OCI-LY1 (cell line): ENCODE data around the gene MBD5.

Source experiments
- H2AFZ ChIP-seq: fragments of 200-600 bp; sonication (generic), shearing (Covaris generic); 2 replicates; pipeline ENCODE4 v1.6.0; 2014; ENCODE audit warnings: antibody characterized with exemption, mild to moderate bottlenecking, low read length
- H3F3A ChIP-seq: fragments of 200-600 bp; sonication (generic), shearing (Covaris generic); 2 replicates; pipeline ENCODE4 v1.6.0; 2014; ENCODE audit warnings: mild to moderate bottlenecking, antibody characterized with exemption, low read length, moderate library complexity; ENCODE audit not compliant: insufficient read depth
- H3K27ac ChIP-seq: fragments of 200-600 bp; sonication (generic); 2 replicates; pipeline ENCODE4 v1.5.1; 2014; ENCODE audit warnings: low read length, mixed run types, mild to moderate bottlenecking, low read depth; ENCODE audit not compliant: poor library complexity, severe bottlenecking
- H3K27me3 ChIP-seq: fragments of 200-600 bp; sonication (generic); 2 replicates; pipeline ENCODE4 v1.6.0; 2014; ENCODE audit warnings: antibody characterized with exemption, mild to moderate bottlenecking, low read length, moderate library complexity; ENCODE audit not compliant: insufficient read depth
- H3K36me3 ChIP-seq: fragments of 200-600 bp; sonication (generic); 2 replicates; pipeline ENCODE4 v1.6.1; 2014; ENCODE audit warnings: mild to moderate bottlenecking, antibody characterized with exemption, low read length, moderate library complexity, mixed read lengths; ENCODE audit not compliant: insufficient read depth
- H3K4me1 ChIP-seq: fragments of 200-600 bp; sonication (generic); 2 replicates; pipeline ENCODE4 v1.5.1; 2014; ENCODE audit warnings: mild to moderate bottlenecking, low read length, moderate library complexity; ENCODE audit not compliant: insufficient read depth, severe bottlenecking
- H3K4me2 ChIP-seq: fragments of 200-600 bp; sonication (generic), shearing (Covaris generic); 2 replicates; pipeline ENCODE4 v1.6.1; 2014; ENCODE audit warnings: low read length
- H3K4me3 ChIP-seq: fragments of 200-600 bp; sonication (generic); 2 replicates; pipeline ENCODE4 v1.5.1; 2014; ENCODE audit warnings: low read length, low read depth, mild to moderate bottlenecking, mixed read lengths; ENCODE audit not compliant: poor library complexity, severe bottlenecking
- H3K79me2 ChIP-seq: fragments of 200-600 bp; shearing (Covaris generic); 2 replicates; pipeline ENCODE4 v1.6.1; 2016; ENCODE audit warnings: mixed run types, low read length, mixed read lengths; ENCODE audit not compliant: insufficient read depth
- H3K9ac ChIP-seq: fragments of 200-600 bp; sonication (generic), shearing (Covaris generic); 2 replicates; pipeline ENCODE4 v1.6.1; 2014; ENCODE audit warnings: mild to moderate bottlenecking, low read length, mixed read lengths
- H3K9me2 ChIP-seq: fragments of 200-600 bp; sonication (generic), shearing (Covaris generic); 2 replicates; pipeline ENCODE4 v1.6.1; 2014; ENCODE audit warnings: low read depth, mild to moderate bottlenecking, low read length, mixed read lengths
- H3K9me3 ChIP-seq: fragments of 200-600 bp; shearing (Covaris generic); 2 replicates; pipeline ENCODE4 v1.6.1; 2014; ENCODE audit warnings: low read length, mixed read lengths
- H4K20me1 ChIP-seq: fragments of 200-600 bp; sonication (generic), shearing (Covaris generic); 2 replicates; pipeline ENCODE4 v1.6.0; 2016; ENCODE audit warnings: mild to moderate bottlenecking, low read length; ENCODE audit not compliant: insufficient read depth
- EZH2 ChIP-seq: fragments of 200-600 bp; sonication (generic), shearing (Covaris generic); IDR thresholded peaks from 2 replicates; pipeline ENCODE4 v1.8.0; 2017; ENCODE audit warnings: borderline replicate concordance, mixed run types, mild to moderate bottlenecking, antibody characterized with exemption, low read length, moderate library complexity, mixed read lengths
- TF ChIP-seq, protein P1 (sequence below): fragments of 200-600 bp; sonication (generic), shearing (Covaris generic); IDR thresholded peaks from 2 replicates; pipeline ENCODE4 v1.5.1; 2017; ENCODE audit warnings: mild to moderate bottlenecking, antibody characterized with exemption, low read length, moderate library complexity, mixed read lengths

Gene MBD5

DNA sequence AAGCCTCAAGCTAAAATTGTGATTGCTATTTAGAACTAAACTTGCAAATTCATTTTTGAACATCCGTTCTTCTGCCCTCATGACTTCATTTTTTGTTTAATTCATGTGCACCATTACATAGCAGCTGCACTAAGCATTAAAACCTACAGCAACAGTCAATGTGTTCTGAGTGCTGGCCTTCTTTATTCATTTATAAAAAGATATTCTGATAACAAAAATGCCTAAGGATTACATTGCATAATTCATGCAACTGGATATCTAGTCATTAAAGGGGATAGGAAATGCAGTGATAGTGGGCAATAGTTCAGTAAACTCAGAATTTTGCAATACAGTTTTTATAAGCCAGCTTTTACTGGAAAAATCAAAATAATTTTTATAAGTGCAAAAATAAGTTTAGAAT, 329.3 kb downstream of the MBD5 start:
- Histone ChIP-seq H3K9me2 (no peaks in the 10 kb centered on the region), H3F3A (no peaks in the 10 kb centered on the region), H3K4me3 (no peak overlapping the region), H3K79me2 (no peaks in the 10 kb centered on the region), H3K27ac (no peak overlapping the region), H3K27me3 (no peaks in the 10 kb centered on the region), H3K4me1 (no peaks in the 10 kb centered on the region), H3K4me2 (no peak overlapping the region), H3K36me3 (no peaks in the 10 kb centered on the region), H4K20me1 (no peaks in the 10 kb centered on the region), H2AFZ (no peak overlapping the region), H3K9ac (no peak overlapping the region), H3K9me3 (no peaks in the 10 kb centered on the region)
- no peak for TF ChIP-seq EZH2
- TF ChIP-seq, protein P1, sequence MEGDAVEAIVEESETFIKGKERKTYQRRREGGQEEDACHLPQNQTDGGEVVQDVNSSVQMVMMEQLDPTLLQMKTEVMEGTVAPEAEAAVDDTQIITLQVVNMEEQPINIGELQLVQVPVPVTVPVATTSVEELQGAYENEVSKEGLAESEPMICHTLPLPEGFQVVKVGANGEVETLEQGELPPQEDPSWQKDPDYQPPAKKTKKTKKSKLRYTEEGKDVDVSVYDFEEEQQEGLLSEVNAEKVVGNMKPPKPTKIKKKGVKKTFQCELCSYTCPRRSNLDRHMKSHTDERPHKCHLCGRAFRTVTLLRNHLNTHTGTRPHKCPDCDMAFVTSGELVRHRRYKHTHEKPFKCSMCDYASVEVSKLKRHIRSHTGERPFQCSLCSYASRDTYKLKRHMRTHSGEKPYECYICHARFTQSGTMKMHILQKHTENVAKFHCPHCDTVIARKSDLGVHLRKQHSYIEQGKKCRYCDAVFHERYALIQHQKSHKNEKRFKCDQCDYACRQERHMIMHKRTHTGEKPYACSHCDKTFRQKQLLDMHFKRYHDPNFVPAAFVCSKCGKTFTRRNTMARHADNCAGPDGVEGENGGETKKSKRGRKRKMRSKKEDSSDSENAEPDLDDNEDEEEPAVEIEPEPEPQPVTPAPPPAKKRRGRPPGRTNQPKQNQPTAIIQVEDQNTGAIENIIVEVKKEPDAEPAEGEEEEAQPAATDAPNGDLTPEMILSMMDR, result no peak

DNA sequence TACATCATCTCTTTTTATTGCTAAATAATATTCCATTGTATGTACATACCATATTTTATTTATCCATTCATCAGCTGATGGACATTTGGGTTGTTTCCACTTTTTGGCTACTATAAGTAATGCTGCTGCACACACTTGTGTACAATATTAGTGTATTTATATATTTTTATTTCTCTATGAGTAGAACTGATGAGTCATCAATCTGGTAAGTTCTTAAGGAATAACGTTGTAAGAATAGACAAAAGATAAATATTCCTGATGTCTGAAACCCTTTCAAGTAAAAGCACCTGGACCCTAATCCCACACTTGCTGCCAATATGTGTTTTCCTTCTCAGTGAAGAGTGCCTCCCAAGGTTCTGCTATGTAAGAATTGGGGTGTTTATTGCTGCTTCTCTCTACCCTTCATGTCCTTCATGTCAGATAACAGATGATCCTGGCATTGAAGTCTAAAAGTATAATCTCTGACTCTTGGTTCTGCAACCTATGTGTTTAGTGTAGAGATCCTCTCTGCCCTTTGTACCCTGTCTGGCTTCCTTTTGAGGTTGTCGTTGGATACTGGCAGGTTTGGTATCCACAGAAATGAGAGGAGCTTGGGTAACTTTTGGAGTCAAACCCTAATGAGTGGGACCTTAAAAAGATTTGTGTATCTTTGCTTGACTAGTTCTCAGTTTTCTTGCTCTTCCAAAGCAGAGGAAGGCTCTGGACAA, 330.7 kb downstream of the MBD5 start:
- Histone ChIP-seq H3K36me3 (no peaks in the 10 kb centered on the region), H2AFZ (no peak overlapping the region), H3F3A (no peaks in the 10 kb centered on the region), H3K9me2 (no peaks in the 10 kb centered on the region), H3K4me1 (no peaks in the 10 kb centered on the region), H4K20me1 (no peaks in the 10 kb centered on the region), H3K4me2 (no peak overlapping the region), H3K9me3 (no peaks in the 10 kb centered on the region), H3K9ac (no peak overlapping the region), H3K4me3 (no peak overlapping the region), H3K79me2 (no peaks in the 10 kb centered on the region), H3K27ac (no peak overlapping the region), H3K27me3 (no peaks in the 10 kb centered on the region)
- TF ChIP-seq, protein P1, result no peak
- TF ChIP-seq EZH2, result no peak

DNA sequence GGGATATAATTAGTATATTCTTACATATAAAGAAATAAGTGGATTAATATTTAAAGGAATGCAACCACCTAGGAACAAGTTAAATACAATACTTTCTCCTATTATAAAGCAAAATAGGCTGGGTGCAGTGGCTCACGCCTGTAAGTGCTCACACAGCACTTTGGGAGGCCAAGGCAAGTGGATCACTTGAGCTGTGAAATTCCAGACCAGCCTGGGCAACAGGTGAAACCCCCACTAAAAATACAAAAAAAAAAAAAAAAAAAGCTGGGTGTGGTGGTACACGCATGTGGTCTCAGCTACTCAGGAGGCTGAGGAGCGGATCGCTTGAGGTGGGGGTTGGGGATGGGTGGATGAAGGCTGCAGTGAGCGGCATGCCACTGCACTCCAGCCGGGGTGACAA, 337.5 kb downstream of the MBD5 start:
- Histone ChIP-seq H3F3A (no peaks in the 10 kb centered on the region), H3K9me3 (no peaks in the 10 kb centered on the region), H3K79me2 (no peaks in the 10 kb centered on the region), H3K4me1 (no peaks in the 10 kb centered on the region), H3K4me2 (no peak overlapping the region), H4K20me1 (no peaks in the 10 kb centered on the region), H3K9ac (no peak overlapping the region), H3K27ac (no peak overlapping the region), H3K36me3 (no peaks in the 10 kb centered on the region), H3K9me2 (no peaks in the 10 kb centered on the region), H2AFZ (no peak overlapping the region), H3K27me3 (no peaks in the 10 kb centered on the region), H3K4me3 (no peak overlapping the region)
- no peak for TF ChIP-seq EZH2
- TF ChIP-seq, protein P1, result no peak
